ENCODE measurements around the gene TECPR2.

GRCh38 chr14:102493096-102493495, 130.4 kb downstream of the TECPR2 start:
- TF ChIP-seq, protein P1, sequence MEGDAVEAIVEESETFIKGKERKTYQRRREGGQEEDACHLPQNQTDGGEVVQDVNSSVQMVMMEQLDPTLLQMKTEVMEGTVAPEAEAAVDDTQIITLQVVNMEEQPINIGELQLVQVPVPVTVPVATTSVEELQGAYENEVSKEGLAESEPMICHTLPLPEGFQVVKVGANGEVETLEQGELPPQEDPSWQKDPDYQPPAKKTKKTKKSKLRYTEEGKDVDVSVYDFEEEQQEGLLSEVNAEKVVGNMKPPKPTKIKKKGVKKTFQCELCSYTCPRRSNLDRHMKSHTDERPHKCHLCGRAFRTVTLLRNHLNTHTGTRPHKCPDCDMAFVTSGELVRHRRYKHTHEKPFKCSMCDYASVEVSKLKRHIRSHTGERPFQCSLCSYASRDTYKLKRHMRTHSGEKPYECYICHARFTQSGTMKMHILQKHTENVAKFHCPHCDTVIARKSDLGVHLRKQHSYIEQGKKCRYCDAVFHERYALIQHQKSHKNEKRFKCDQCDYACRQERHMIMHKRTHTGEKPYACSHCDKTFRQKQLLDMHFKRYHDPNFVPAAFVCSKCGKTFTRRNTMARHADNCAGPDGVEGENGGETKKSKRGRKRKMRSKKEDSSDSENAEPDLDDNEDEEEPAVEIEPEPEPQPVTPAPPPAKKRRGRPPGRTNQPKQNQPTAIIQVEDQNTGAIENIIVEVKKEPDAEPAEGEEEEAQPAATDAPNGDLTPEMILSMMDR (IDR thresholded peaks at IDR 0.05): no peak
- no peak for TF ChIP-seq POLR2AphosphoS5 (IDR thresholded peaks at IDR 0.05; ENCODE audit: insufficient read depth in 1 of 2, low read depth in 1 of 2)
